ENCODE data around the gene RYK.

DNA sequence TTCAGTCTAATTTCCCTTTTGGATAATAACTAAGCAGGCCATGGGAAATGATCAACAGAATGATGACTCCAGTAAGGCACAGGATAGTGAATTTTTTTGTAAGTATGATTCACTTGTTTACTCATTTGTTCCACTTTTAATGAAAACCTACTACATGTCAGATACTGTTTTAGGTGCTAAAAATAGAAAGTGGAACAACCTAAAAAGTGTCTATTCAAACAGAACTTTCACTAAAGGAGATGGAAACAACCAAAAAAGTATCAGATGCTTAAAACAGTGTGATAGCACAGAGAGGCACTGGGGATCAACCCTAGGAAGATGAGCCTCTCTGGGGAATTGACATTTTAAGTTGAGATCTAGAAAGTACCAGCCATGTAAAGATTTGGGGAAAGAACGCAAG lies 11.1 kb downstream of the RYK start:
- TF ChIP-seq, protein P1, sequence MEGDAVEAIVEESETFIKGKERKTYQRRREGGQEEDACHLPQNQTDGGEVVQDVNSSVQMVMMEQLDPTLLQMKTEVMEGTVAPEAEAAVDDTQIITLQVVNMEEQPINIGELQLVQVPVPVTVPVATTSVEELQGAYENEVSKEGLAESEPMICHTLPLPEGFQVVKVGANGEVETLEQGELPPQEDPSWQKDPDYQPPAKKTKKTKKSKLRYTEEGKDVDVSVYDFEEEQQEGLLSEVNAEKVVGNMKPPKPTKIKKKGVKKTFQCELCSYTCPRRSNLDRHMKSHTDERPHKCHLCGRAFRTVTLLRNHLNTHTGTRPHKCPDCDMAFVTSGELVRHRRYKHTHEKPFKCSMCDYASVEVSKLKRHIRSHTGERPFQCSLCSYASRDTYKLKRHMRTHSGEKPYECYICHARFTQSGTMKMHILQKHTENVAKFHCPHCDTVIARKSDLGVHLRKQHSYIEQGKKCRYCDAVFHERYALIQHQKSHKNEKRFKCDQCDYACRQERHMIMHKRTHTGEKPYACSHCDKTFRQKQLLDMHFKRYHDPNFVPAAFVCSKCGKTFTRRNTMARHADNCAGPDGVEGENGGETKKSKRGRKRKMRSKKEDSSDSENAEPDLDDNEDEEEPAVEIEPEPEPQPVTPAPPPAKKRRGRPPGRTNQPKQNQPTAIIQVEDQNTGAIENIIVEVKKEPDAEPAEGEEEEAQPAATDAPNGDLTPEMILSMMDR (IDR thresholded peaks at IDR 0.05; ENCODE audit: extremely low read depth in 1 of 2, insufficient read depth in 1 of 2, low read depth in 1 of 2, low read length in 2 of 2) = no peak
- TF ChIP-seq POLR2A (IDR thresholded peaks at IDR 0.05; ENCODE audit: low read depth, low read length) = no peak
- TF ChIP-seq POLR2AphosphoS5 (IDR thresholded peaks at IDR 0.05; ENCODE audit: insufficient read depth, low read depth, low read length) = no peak
- TF ChIP-seq FOS (IDR thresholded peaks at IDR 0.05; ENCODE audit: borderline replicate concordance, insufficient read depth, low read length) = peak; percentile 47
- TF ChIP-seq JUN (IDR thresholded peaks at IDR 0.05; ENCODE audit: borderline replicate concordance, insufficient read depth, insufficient read length, low read depth) = no peak
- TF ChIP-seq GATA2 (IDR thresholded peaks at IDR 0.05; ENCODE audit: insufficient read depth, insufficient read length, low read depth, low read length) = no peak
- no peak for TF ChIP-seq EZH2 (IDR thresholded peaks at IDR 0.05; ENCODE audit: borderline replicate concordance, low read depth, low read length, severe bottlenecking)

Measured in endothelial cell of umbilical vein (primary cell).